CD8-positive, alpha-beta memory T cell (primary cell): ENCODE data around the gene ALPK3. TPM values are rescaled to one million over a fixed set of nuclear protein-coding genes. Genes with fewer than 3 reads are reported as not detected.

ENCODE experiments used
- CTCF ChIA-PET: fragments of 350-600 bp; sonication (Branson Sonifier 250); formaldehyde crosslinking; loops from one replicate; lab custom pipeline; 2021; ENCODE audit warnings: antibody characterized with exemption; lab: Charles Lee
- POLR2A ChIA-PET: fragments of 350-600 bp; sonication (Branson Sonifier 250); formaldehyde crosslinking; loops from one replicate; lab custom pipeline; 2021; ENCODE audit warnings: antibody characterized with exemption; lab: Charles Lee
- DNase-seq, 5 donors: peaks; one replicate each; pipeline versions ENCODE4 v3.0.0 to v3.0.0-alpha.2; 2020 to 2022; ENCODE audit warnings: mixed read lengths in 1 of 5
- H3K27ac ChIP-seq: one replicate; pipeline ENCODE4 v1.7.0; 2013; ENCODE audit warnings: low read depth, mild to moderate bottlenecking, low read length, moderate library complexity
- H3K27me3 ChIP-seq: 2 replicates; pipeline ENCODE4 v1.7.0; 2013; ENCODE audit warnings: low read length, mild to moderate bottlenecking; ENCODE audit not compliant: insufficient read depth, poor library complexity, severe bottlenecking
- H3K36me3 ChIP-seq: 2 replicates; pipeline ENCODE4 v1.7.0; 2013; ENCODE audit warnings: mild to moderate bottlenecking, low read length, moderate library complexity; ENCODE audit not compliant: insufficient read depth
- H3K4me1 ChIP-seq: 2 replicates; pipeline ENCODE4 v1.7.0; 2013; ENCODE audit warnings: mild to moderate bottlenecking, low read length, moderate library complexity; ENCODE audit not compliant: insufficient read depth
- H3K4me3 ChIP-seq: 2 replicates; pipeline ENCODE4 v1.7.0; 2013; ENCODE audit warnings: mild to moderate bottlenecking, low read length
- H3K9me3 ChIP-seq: 2 replicates; pipeline ENCODE4 v1.7.0; 2013; ENCODE audit warnings: mild to moderate bottlenecking, low read length
- H3K27ac Mint-ChIP-seq, 8 donors: one replicate each; pipeline ENCODE4 v1.8.0; 2020 to 2021; ENCODE audit warnings: mixed read lengths in 8 of 8, mild to moderate bottlenecking in 6 of 8, inconsistent platforms in 3 of 8, moderate library complexity in 3 of 8
- H3K27me3 Mint-ChIP-seq, 2 donors: one replicate each; pipeline ENCODE4 v1.8.0; 2020 to 2021; ENCODE audit warnings: mixed read lengths in 2 of 2, mild to moderate bottlenecking in 1 of 2, moderate library complexity in 1 of 2
- H3K36me3 Mint-ChIP-seq, 3 donors: one replicate each; pipeline ENCODE4 v1.8.0; 2020 to 2021; ENCODE audit warnings: mixed read lengths in 3 of 3, inconsistent platforms in 1 of 3, mild to moderate bottlenecking in 1 of 3
- H3K4me1 Mint-ChIP-seq, 3 donors: one replicate each; pipeline ENCODE4 v1.8.0; 2020 to 2021; ENCODE audit warnings: mixed read lengths in 3 of 3, inconsistent platforms in 1 of 3, mild to moderate bottlenecking in 1 of 3
- H3K4me3 Mint-ChIP-seq, 7 donors: one replicate each; pipeline ENCODE4 v1.8.0; 2020 to 2021; ENCODE audit warnings: mixed read lengths in 7 of 7, mild to moderate bottlenecking in 6 of 7, moderate library complexity in 4 of 7, inconsistent platforms in 2 of 7
- H3K9me3 Mint-ChIP-seq, 5 donors: one replicate each; pipeline ENCODE4 v1.8.0; 2020 to 2022; ENCODE audit warnings: mixed read lengths in 5 of 5, mild to moderate bottlenecking in 3 of 5, moderate library complexity in 2 of 5, inconsistent platforms in 1 of 5
- polyA plus RNA-seq: library from polyadenylated mRNA; unstranded; fragments of 300-500 nt; fragmentation: Illumina TruSeq; gene quantifications from one replicate; pipeline ENCODE4 v1.2.3, GENCODE V29; 2021
- total RNA-seq, 2 experiments: library from RNA; stranded (reverse); gene quantifications; one replicate each; pipeline ENCODE4 v1.2.3, GENCODE V29; 2021

Gene ALPK3
- total and polyA plus RNA-seq, 3 experiments from 2014 or later = 0.03 to 0.18 (median 0.07) TPM

DNA sequence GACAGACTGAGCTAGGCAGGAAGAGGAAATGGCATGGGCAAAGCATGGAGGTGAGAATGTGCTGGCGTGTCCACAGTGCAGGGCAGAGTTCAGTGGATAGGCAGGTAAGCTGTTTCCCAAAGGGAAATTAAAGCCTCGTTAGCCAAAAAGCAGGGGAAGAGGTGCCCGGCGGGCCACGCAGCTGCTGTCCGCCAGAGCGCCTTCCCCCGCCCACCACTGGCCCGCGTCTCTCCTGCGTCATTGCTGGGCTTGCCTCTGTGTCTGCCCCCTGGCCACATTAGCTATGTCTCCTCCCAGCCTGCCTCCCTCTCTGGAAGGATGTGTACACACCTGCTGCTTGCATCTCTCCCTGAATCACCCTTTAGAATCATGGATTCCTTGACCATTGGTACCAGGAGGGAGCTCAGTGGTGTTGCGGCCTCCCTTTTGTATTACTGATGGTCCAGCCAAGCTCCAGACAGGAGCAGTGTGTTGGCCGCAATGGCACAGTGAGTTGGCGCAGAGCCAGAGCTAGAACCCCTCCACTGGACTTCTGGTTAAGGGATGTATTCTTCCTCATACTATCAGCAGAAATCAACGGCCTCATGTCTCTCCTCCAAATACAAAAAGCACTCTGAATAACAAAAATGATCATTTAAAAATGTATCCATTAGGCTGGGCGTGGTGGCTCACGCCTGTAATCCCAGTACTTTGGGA is 93.9 kb downstream of the ALPK3 start:
- ChIA-PET CTCF (no interaction called here), POLR2A (no interaction called here)
- Mint-ChIP-seq H3K4me3 (no peak overlapping the region), H3K36me3 (peaks cover 0 to 9% (median 0%) of the 10 kb centered on the region in 3 donors), H3K27ac (no peak overlapping the region), H3K4me1 (no peaks in the 10 kb centered on the region), H3K27me3 (peaks cover 5 to 9% of the 10 kb centered on the region in 2 donors), H3K9me3 (peaks cover 0 to 2% (median 0%) of the 10 kb centered on the region in 5 donors)
- Histone ChIP-seq H3K9me3 (no peaks in the 10 kb centered on the region), H3K4me1 (no peaks in the 10 kb centered on the region), H3K27ac (no peak overlapping the region), H3K27me3 (no peaks in the 10 kb centered on the region), H3K4me3 (no peak overlapping the region), H3K36me3 (no peaks in the 10 kb centered on the region)
- DNase-seq = no peak

DNA sequence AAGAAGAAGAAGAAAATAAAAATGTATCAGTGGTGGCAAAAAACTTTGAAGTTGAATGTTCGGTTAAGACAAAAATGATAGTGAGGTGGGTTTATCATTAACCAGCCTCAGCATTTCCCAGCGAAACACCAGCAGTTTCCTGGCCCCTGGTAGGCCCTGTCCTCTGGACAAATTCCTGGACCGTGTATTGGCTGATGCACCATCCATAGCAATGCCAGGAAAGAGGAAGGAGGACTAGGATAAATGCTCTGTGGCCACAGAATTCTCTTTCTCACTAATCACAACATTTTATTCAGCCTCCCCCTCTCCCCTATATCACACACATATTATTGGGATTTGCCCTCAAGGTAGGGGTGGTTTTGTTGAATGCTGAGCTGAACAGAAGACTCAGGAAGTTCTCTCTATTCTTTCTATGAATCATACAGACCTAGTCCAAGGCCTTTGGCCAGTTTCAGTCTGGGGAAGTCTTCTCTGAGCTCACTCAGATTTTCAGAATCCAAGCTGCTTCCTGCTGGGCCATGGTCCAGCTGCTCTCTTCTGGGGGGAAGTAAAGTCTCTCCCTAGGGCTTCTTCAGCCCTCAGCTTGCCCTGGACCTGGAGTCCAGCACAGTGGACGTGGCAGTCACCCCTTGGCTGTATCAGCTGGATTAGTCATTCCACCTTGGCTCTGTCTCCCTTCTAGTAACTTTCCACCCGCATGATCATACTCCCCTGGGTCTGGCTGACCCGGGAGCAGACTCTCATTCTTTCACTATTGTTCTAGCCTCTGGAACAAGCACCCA is 94.9 kb downstream of the ALPK3 start:
- no peak overlapping the region for H3K27ac Mint-ChIP-seq

DNA sequence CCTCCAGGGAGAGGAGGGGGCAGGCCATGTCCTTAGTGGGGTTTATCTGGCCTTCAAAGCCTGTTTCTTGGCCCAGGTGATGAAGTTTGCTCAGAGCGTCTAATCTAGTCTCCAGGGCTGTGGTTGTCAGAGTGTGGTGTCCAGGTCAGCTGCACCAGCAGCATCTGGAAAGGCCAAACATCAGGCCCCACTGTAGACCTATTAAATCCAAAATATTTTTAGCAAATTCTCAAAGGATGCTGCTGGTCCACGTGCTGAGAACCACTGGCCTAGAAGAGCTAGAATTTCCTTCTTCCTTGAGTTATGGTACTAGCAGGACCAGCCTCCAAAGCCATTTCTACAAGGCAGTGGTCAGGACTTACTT is 96.2 kb downstream of the ALPK3 start:
- Histone ChIP-seq H3K4me3 (no peak overlapping the region), H3K9me3 (no peaks in the 10 kb centered on the region), H3K27me3 (no peaks in the 10 kb centered on the region), H3K27ac (no peak overlapping the region), H3K4me1 (no peaks in the 10 kb centered on the region), H3K36me3 (no peaks in the 10 kb centered on the region)
- Mint-ChIP-seq H3K4me1 (no peaks in the 10 kb centered on the region), H3K4me3 (no peak overlapping the region), H3K27me3 (peaks cover 5 to 9% of the 10 kb centered on the region in 2 donors), H3K9me3 (peaks cover 0 to 2% (median 0%) of the 10 kb centered on the region in 5 donors), H3K27ac (no peak overlapping the region), H3K36me3 (peaks cover 0 to 9% (median 0%) of the 10 kb centered on the region in 3 donors)
- no peak for DNase-seq
- CTCF ChIA-PET = no interaction called here
- POLR2A ChIA-PET = no interaction called here

More for the DNA sequence above, 94.9 kb downstream of the ALPK3 start:
- Mint-ChIP-seq H3K4me3 (no peak overlapping the region), H3K27me3 (peaks cover 5 to 9% of the 10 kb centered on the region in 2 donors), H3K36me3 (peaks cover 0 to 9% (median 0%) of the 10 kb centered on the region in 3 donors), H3K9me3 (peaks cover 0 to 2% (median 0%) of the 10 kb centered on the region in 5 donors), H3K4me1 (no peaks in the 10 kb centered on the region)
- Histone ChIP-seq H3K9me3 (no peaks in the 10 kb centered on the region), H3K4me3 (no peak overlapping the region), H3K36me3 (no peaks in the 10 kb centered on the region), H3K4me1 (no peaks in the 10 kb centered on the region), H3K27me3 (no peaks in the 10 kb centered on the region), H3K27ac (no peak overlapping the region)
- ChIA-PET POLR2A (no interaction called here), CTCF (no interaction called here)
- no peak for DNase-seq

DNA sequence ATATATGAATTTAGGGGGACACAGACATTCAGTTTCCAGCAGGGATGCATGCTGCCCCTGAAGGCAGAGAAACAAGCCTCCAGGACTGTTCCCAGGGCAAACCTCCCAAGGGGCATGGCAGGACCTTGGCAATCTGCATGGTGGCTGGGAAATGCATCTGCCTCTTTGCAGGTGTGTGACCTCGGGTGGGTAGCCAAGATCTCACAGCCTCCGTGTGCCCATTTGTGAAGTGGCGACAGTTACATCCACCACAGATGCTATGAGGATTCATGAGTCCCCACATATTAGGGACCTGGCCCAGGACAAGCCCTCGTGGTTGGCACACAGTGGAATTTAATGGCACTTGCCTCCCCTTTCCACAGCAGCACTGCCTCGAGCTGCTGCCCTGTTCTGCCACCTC is 97.2 kb downstream of the ALPK3 start:
- peaks cover 5 to 9% of the 10 kb centered on the region in 2 donors for H3K27me3 Mint-ChIP-seq
- no peaks in the 10 kb centered on the region for H3K4me1 ChIP-seq
- H3K27ac Mint-ChIP-seq = no peak overlapping the region
- H3K9me3 Mint-ChIP-seq = peaks cover 0 to 2% (median 0%) of the 10 kb centered on the region in 5 donors
- no peak for DNase-seq
- no peaks in the 10 kb centered on the region for H3K4me1 Mint-ChIP-seq
- ChIA-PET CTCF (no interaction called here), POLR2A (no interaction called here)
- no peaks in the 10 kb centered on the region for H3K9me3 ChIP-seq
- H3K4me3 Mint-ChIP-seq = no peak overlapping the region
- no peaks in the 10 kb centered on the region for H3K36me3 ChIP-seq
- H3K27me3 ChIP-seq = no peaks in the 10 kb centered on the region
- no peak overlapping the region for H3K4me3 ChIP-seq
- peak overlapping the region; percentile 62 for H3K27ac ChIP-seq
- H3K36me3 Mint-ChIP-seq = peaks cover 0 to 9% (median 0%) of the 10 kb centered on the region in 3 donors

DNA sequence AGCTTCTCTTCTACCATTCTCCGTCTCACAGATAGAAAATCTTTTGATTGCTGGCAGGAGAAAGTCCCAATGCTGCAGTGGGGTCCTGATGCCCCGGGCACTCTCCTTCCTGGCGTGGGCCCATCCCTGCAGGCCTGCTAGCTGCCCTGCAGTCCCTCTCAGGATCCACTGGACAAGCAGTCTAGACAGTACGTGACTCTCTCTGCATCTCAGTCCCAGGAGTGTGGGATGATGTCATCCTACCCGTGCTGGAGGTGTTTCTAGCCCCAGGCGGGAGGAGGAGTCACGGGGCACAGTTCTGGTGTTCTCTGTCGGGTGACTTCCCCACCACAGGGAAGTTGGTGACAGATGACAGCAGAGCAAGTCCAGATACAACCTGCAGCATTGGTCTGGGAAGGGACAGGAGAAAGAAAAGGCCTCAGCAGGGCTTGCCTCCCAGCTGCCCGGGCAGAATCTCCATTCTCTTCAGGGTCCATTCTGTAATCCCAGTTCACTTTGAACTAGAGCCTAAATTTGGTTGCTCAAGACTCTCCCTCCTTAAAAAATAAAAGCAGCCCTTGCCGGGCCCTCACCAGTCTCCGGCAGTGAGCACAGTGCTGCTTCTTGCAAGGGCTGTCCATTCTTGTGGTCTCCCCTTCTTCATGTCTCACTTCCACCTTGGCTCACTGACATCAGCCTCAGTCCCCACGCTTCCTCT is 97.9 kb downstream of the ALPK3 start:
- H3K9me3 Mint-ChIP-seq = peaks cover 0 to 2% (median 0%) of the 10 kb centered on the region in 5 donors
- H3K4me1 Mint-ChIP-seq = no peaks in the 10 kb centered on the region
- peak overlapping the region in 2 of 8 donors; percentile 61 to 77 for H3K27ac Mint-ChIP-seq
- H3K9me3 ChIP-seq = no peaks in the 10 kb centered on the region
- no peaks in the 10 kb centered on the region for H3K4me1 ChIP-seq
- DNase-seq = no peak
- H3K4me3 Mint-ChIP-seq = no peak overlapping the region
- H3K27me3 ChIP-seq = no peaks in the 10 kb centered on the region
- H3K27ac ChIP-seq = peak overlapping the region; percentile 62
- ChIA-PET CTCF (no interaction called here), POLR2A (no interaction called here)
- H3K36me3 ChIP-seq = no peaks in the 10 kb centered on the region
- H3K27me3 Mint-ChIP-seq = peaks cover 5 to 9% of the 10 kb centered on the region in 2 donors
- H3K36me3 Mint-ChIP-seq = peaks cover 0 to 9% (median 0%) of the 10 kb centered on the region in 3 donors
- no peak overlapping the region for H3K4me3 ChIP-seq

- Mint-ChIP-seq H3K27ac (peak overlapping the region in 1 of 8 donors; percentile 2), H3K36me3 (peaks cover 0 to 9% (median 0%) of the 10 kb centered on the region in 3 donors), H3K9me3 (peaks cover 0 to 2% (median 0%) of the 10 kb centered on the region in 5 donors), H3K4me3 (no peak overlapping the region), H3K27me3 (peaks cover 5 to 9% of the 10 kb centered on the region in 2 donors), H3K4me1 (no peaks in the 10 kb centered on the region)
- Histone ChIP-seq H3K27ac (peak overlapping the region; percentile 47), H3K9me3 (no peaks in the 10 kb centered on the region), H3K27me3 (no peaks in the 10 kb centered on the region), H3K4me1 (no peaks in the 10 kb centered on the region), H3K4me3 (no peak overlapping the region), H3K36me3 (no peaks in the 10 kb centered on the region)
- POLR2A ChIA-PET = no interaction called here
- CTCF ChIA-PET = no interaction called here
- no peak for DNase-seq
Observed at GRCh38 chr15:84915606-84915958, 98.4 kb downstream of the ALPK3 start.

DNA sequence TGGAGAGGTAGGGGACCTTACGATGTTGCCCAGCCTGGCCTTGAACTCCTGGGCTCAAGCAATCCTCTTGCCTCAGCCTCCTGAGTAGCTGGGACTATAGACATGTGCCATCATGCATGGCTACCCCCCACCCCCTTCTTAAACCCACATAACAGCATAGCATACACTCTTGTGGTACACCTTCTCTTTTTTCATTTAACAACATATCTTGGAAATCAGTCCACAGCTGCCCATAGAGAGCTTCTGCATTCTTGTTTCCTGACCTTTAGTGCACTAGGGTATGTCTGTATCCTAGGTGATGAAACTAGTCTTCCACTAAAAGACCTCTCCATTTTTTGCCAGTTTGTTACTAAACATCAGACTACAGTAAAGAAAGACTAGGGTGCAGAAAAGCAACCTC is 100.3 kb downstream of the ALPK3 start:
- peaks cover 0 to 2% (median 0%) of the 10 kb centered on the region in 5 donors for H3K9me3 Mint-ChIP-seq
- no peaks in the 10 kb centered on the region for H3K4me1 ChIP-seq
- H3K4me1 Mint-ChIP-seq = no peaks in the 10 kb centered on the region
- no peak for DNase-seq
- POLR2A ChIA-PET = no interaction called here
- H3K27ac Mint-ChIP-seq = no peak overlapping the region
- H3K27ac ChIP-seq = no peak overlapping the region
- peaks cover 0 to 9% (median 0%) of the 10 kb centered on the region in 3 donors for H3K36me3 Mint-ChIP-seq
- no peaks in the 10 kb centered on the region for H3K9me3 ChIP-seq
- H3K27me3 Mint-ChIP-seq = peaks cover 5 to 9% of the 10 kb centered on the region in 2 donors
- no peaks in the 10 kb centered on the region for H3K36me3 ChIP-seq
- CTCF ChIA-PET = no interaction called here
- no peak overlapping the region for H3K4me3 ChIP-seq
- no peaks in the 10 kb centered on the region for H3K27me3 ChIP-seq
- H3K4me3 Mint-ChIP-seq = no peak overlapping the region
